WTC11 (cell line): ENCODE data around the gene CTSK.
"Not testable (repeated sequence)": the region's sequence is repeated elsewhere in the genome, so short reads cannot be mapped to it uniquely, and the experiment has no call there.

Experiments
- AFF4 ChIP-seq: sonication (generic); formaldehyde crosslinking; IDR thresholded peaks from 2 replicates; pipeline ENCODE4 v1.8.1; 2023; ENCODE audit warnings: mild to moderate bottlenecking, missing genetic modification reagents, borderline replicate concordance
- CBFB ChIP-seq: sonication (generic); formaldehyde crosslinking; IDR thresholded peaks from 2 replicates; pipeline ENCODE4 v1.8.1; 2022; ENCODE audit warnings: mild to moderate bottlenecking, low read depth, missing genetic modification reagents
- CREB1 ChIP-seq: sonication (generic); formaldehyde crosslinking; IDR thresholded peaks from 2 replicates; pipeline ENCODE4 v1.8.0; 2023; ENCODE audit warnings: mild to moderate bottlenecking, missing genetic modification reagents
- CTCF ChIP-seq: fragments of 200-600 bp; IDR thresholded peaks from 2 replicates; pipeline ENCODE4 v1.8.0; 2022; ENCODE audit warnings: antibody characterized with exemption
- HMGXB4 ChIP-seq: sonication (generic); formaldehyde crosslinking; IDR thresholded peaks from 2 replicates; pipeline ENCODE4 v1.8.1; 2023; ENCODE audit warnings: mild to moderate bottlenecking, moderate library complexity, missing genetic modification reagents
- KAT7 ChIP-seq: sonication (generic); formaldehyde crosslinking; IDR thresholded peaks from 2 replicates; pipeline ENCODE4 v1.8.1; 2023; ENCODE audit warnings: missing genetic modification reagents, mild to moderate bottlenecking, borderline replicate concordance
- MYBL2 ChIP-seq: sonication (generic); formaldehyde crosslinking; IDR thresholded peaks from 2 replicates; pipeline ENCODE4 v1.8.1; 2023; ENCODE audit warnings: mild to moderate bottlenecking, moderate library complexity, missing genetic modification reagents
- USF2 ChIP-seq: sonication (generic); formaldehyde crosslinking; IDR thresholded peaks from 2 replicates; pipeline ENCODE4 v1.8.1; 2023; ENCODE audit warnings: mild to moderate bottlenecking, missing genetic modification reagents, moderate library complexity
- ZNF121 ChIP-seq: sonication (generic); formaldehyde crosslinking; IDR thresholded peaks from 2 replicates; pipeline ENCODE4 v1.8.0; 2023; ENCODE audit warnings: missing genetic modification reagents

GRCh38 chr1:150793778-150794177 lies 14.3 kb downstream of the CTSK start:
- not testable (repeated sequence) for TF ChIP-seq CTCF; CBFB (CRISPR knock-in tag); USF2 (CRISPR knock-in tag); CREB1; KAT7 (CRISPR knock-in tag); HMGXB4; MYBL2 (CRISPR knock-in tag); AFF4
- TF ChIP-seq ZNF121 (CRISPR knock-in tag) = peak; percentile 58; the same call in 1 of the 2 replicates
